HG02943 (cell line): ENCODE results near the gene MEF2D.

Experiments used
- ATAC-seq: cut with Tn5 transposase; IDR thresholded peaks from one replicate; pipeline ENCODE4 v1.9.1; 2021; ENCODE audit warnings: mild to moderate bottlenecking, low read depth, moderate library complexity; ENCODE audit not compliant: unreplicated experiment

Gene MEF2D

DNA sequence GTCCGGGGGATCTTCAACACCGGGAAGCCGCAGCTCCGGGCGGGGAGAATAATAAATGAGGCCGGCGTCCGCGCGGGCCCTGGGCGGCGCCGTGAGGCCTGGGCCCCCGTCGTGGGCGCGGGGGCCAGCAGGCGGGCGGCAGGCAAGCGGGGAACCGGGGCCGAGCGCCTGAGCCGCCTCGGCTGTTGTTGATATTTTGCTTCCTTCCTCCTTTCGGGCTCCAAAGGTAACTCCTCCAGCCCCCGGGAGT, at the start of gene MEF2D:
Gene MEF2D (minus strand): TSS at position 233 of the 250 bp plus-strand sequence. CDS start 17,483 bp downstream, outside the sequence.
- no peak for ATAC-seq

- no peak for ATAC-seq
These were observed 49.8 kb upstream of the MEF2D start for GRCh38 chr1:156550346-156550745.

DNA sequence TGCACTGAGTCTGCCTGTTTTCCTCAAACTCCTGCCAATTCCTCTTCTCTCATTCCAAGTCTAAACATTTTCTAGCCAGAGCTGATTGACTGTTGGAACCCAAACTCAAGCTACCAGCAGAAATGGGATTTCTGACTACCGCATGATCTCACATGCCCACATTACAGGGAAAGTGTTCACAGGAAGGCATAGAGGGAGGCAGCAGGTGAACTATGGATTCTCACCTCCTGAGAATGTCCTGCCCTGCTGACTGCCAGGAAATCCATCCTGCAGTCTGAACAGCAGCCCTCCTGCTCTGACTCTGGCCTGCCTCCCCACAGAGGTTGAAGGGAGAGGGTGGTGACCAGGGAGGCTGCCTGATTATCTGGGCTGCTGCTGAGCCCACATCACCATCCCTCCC, 49.3 kb upstream of the MEF2D start:
- ATAC-seq, result no peak

- no peak for ATAC-seq
These were observed 48.8 kb upstream of the MEF2D start for GRCh38 chr1:156549390-156549789.

DNA sequence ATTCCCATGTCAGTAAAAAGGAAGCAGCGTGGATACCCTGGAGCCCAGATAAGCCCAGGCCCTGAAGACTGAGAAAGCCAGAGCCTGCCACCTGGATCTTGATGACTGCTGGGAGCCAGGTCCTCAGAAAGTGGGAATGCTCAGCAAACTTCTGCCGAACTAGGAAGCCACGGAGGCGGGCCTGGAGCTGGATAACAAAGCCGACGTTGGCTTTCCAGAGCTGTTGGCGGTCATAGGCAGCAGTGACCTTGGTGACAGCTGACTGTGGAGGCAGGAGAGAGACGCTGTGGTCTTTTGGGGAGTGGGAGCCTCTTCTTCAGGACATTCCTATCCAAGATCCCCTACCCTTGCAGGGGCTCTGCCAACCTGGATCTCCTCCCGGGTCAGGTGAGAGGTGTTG, 47.4 kb upstream of the MEF2D start:
- ATAC-seq, result no peak

DNA sequence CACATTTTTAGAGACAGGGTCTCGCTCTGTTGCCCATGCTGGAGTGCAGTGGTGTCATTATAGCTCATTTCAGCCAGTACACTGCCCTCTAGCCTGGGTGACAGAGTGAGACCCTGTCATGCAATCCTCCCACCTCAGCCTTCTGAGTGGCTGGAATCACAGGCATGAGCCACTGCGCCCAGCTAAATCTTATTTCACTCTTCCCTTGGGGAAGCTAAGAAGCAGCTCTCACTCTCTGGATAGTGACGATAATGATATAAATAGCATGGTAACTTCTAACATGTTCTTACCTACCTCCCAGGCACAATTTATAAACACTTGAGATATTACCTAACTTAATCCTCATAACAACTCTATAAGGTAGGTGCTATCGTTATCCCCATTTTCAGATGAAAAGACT, 46.9 kb upstream of the MEF2D start:
- no peak for ATAC-seq

DNA sequence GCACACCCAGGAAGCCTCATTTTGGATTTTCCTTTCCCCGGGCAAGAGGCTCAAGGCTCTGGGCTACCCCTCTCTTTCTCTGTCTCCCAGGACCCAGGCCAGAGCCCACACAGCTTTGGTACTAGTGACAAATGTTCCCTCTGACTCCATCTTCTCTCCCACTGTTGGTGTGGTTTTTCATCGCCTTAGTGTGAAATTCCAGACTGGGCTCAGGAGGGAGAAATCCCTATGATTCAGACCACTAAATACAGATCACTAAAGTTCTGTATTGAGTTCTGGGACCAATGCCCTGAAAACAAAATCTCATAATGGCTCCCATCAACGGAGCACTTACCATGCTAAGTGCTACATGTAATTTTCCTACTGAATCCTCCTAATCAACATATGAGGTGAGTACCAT, 45.7 kb upstream of the MEF2D start:
- ATAC-seq, result no peak

DNA sequence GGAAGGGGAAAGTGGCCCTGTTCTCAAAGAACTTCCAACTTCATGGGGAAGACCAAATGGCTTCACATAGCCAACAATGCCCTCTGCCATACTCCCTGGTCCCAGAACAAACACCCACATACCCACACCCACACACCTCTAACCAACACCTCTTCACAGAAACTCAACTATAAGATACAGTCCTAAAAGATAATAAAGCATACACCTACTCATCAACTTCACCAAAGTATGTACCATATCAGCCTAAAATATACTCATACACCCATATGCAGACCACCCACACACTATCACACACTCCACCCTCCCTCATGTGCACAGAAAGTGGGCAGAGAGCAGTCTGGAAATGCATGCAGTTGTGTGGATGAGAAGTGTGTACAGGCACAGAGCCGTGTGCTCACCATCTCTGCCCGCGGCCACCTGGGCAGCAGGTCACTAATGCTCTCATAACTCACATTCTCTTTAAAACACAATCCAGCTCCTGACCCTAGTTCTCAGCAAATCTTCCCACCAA, 44.1 kb upstream of the MEF2D start:
- no peak for ATAC-seq

DNA sequence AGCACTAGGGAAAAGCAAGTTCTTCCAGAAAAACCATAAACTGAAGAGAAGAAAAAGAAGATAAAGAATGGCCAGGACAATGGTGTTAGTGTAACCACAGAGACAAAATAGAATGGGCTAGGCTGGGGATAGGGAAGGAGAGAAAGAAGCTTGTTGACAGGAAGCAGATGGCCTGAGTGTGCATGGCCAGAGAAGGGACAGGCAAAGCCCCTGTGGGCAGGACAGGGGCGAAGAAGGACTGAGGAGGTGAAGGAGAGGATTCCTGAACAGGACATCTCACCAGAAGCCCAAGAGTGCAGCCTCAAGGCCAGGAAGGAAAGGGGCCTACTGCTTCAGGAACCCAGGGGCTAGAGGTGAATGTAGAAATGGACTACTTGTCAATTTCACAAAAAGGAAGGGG, 42.5 kb upstream of the MEF2D start:
- no peak for ATAC-seq

GRCh38 chr1:156540955-156541354, 40.4 kb upstream of the MEF2D start:
- ATAC-seq, result no peak

DNA sequence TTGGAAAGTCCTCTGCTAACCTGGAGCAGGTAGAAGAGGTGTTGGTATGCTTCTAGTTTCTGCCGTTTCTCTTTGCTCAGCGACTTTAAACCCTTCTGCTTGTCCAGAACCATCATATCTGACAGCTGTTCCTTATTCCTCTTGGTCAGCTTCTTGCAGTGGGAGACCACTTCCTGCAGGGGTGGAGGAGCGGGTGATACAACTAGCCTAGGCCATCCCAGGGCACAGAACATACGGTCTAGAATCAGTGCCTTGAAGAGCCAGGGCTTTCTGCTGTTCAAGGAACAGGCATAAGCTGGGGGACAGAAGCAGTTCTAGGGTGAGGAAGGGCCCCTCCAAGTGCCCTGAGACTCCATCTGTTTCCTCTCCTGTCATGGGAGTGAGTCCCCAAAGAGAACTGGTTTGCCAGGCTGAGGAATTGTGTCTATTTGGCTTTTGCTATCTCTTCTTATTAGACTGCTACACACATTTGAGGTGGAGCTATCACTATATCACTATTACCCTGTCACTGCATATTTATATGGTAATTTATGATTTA, 39.3 kb upstream of the MEF2D start:
- no peak for ATAC-seq

GRCh38 chr1:156538711-156539440, 38.3 kb upstream of the MEF2D start:
- ATAC-seq, result no peak

DNA sequence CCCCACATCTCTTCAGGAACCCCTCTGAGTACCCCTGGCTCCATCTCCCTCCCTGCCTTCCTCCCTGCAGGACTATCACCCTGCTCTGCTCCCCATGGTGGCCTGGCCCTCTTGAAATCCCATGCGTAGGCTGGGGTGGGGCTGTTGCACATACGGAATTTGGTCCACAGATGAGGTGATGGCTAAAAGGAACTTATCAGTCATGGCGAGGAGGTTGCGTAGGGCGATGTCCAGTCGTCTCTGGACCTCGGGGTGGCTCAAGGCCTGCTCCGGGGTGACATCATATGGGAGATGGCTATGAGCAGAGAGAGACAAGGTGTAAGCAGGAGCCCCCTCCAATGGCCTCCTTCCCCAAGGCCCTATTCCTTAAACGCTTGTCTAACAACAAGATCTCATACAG, 36.5 kb upstream of the MEF2D start:
- no peak for ATAC-seq

- no peak for ATAC-seq
These were observed 34.0 kb upstream of the MEF2D start for GRCh38 chr1:156534424-156535060.

- no peak for ATAC-seq
These were observed 33.1 kb upstream of the MEF2D start for GRCh38 chr1:156533568-156534220.

- no peak for ATAC-seq
These were observed 31.8 kb upstream of the MEF2D start for GRCh38 chr1:156532374-156532773.

DNA sequence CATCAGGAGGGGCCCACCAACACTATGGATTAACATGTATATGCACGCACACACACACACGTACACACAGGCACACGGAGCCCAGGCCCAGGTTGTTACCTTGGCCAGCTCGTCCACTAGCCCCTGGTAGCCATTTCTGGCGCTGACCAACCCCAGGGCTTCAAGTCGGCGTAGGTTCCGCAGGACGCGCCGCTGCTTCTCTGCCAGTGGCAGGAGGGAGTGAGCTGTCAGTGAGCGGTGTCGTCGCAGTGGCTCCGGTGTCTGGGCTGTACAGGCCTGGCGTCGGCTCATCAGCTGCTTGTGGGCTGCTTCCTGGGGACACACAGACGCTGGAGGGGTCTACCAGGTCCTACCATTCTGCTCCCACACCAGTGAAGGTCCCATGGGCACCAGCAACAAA, 29.4 kb upstream of the MEF2D start:
- no peak for ATAC-seq

- no peak for ATAC-seq
These were observed 28.4 kb upstream of the MEF2D start for GRCh38 chr1:156528875-156529425.

DNA sequence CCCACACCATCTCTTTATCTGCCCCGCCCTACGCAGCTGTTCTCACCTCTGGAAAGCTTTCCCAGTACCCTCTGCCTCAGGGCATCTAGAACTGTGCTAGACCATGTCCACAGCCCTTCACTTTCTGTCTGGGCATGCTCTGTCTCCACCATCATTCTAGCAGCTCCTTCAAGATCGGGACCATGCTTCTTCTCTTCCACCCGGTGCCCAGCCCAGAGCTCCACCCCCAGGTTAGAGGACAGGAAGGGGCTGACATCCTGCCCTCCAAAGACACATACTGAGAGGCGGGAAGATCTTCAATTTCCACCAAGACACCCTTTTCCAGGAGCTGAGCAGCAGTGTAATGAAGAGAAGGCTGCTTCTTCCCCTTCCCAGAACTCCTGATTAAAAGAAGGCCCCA, 27.7 kb upstream of the MEF2D start:
- ATAC-seq, result no peak

GRCh38 chr1:156527584-156527983, 27.0 kb upstream of the MEF2D start:
- no peak for ATAC-seq

DNA sequence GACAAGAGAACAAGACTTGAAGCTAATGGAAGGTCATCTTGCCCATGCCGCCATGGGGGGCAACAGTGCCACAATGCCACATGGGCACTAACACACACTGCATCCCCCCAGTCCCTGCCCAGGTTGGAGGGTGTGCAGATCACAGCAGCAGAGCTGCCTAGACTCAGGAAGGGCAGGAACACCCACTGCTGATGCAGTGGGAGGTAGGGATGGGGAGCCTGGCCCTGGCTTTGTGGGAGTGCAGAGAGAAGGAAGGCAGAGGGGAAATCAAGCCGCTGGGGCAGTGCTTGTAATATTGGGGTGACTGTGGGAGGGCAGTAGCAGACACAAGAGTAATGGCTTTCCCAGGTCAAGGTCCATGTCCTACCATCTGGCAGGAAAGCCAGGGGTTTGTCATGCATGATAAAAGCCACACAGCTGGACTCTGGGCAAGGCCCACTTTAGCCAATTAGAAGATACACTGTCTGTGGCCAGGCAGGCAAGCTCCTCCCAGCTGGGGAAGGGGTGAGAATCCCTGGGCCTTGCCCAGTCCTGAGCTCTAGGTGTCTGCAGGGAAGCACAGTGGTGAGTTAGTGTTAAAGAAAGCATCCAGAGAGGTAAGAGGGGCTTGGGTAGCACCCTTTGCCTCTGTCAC, 25.4 kb upstream of the MEF2D start:
- ATAC-seq, result no peak
